ENCODE data around the gene ITPRIPL2. TPM values are rescaled to one million over a fixed set of nuclear protein-coding genes. Genes with fewer than 3 reads are reported as not detected.

The ITPRIPL2 gene
- total and polyA plus RNA-seq, 2 of the 4 experiments (the other 2 are of a cell fraction), result 9.2 to 11.1 TPM

DNA sequence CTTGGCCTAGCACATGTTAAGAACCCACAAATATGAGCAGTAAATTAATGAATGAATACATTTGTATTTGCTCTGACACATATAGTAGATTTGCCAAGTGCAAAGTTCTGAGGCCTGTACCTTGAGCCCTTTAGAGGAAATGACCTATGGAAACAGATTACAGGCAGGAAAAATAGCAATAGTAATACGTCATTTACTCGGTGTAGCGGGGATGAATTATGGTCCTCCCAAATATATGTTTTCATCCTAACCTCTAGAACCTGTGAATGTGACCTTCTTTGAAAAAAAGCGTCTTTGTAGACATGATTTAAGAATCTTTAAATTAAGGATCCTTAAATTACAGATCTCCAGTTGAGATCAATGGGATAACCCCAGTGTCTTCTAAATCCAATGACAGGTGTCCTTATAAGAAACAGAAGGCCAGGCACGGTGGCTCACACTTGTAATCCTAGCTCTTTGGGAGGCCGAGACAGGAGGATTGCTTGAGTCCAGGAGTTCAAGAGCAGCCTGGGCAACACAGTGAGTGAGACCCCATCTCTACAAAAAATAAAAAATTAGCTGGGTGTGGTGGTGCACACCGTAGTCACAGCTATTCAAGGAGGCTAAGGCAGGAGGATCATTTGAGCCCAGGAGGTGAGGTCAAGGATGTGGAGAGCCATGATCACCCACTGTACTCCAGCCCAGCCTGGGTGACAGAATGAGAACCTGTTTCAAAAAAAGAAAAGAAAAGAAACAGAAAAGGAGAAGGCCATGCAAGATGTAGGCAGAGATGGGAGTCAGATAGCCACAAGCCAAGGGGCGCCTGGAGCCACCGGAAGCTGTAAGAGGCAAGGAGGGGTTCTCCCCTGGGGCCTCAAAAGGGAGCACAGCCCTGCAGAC, 5.1 kb upstream of the ITPRIPL2 start:
- Histone ChIP-seq H2AFZ (replicated peaks; ENCODE audit: low read length, poor library complexity) (no peak overlapping the region), H3K18ac (ENCODE audit: low read depth, low read length) (no peak overlapping the region), H3K79me1 (ENCODE audit: low read depth in 1 of 2, low read length in 2 of 2) (peaks cover 0 to 15% of the 10 kb centered on the region in 2 experiments; a peak in 1 of 4 replicates), H2AK9ac (replicated peaks; ENCODE audit: low read depth, low read length, poor library complexity) (no peak overlapping the region), H3K9me1 (ENCODE audit: insufficient read depth, low read length) (peaks cover 11% of the 10 kb centered on the region), H3K56ac (ENCODE audit: extremely low read depth, insufficient read depth, low read length) (no peak overlapping the region), H3K4me3 (ENCODE audit: insufficient read depth, low read depth, low read length) (no peak overlapping the region), H3K27me3 (ENCODE audit: control insufficient read depth, insufficient read depth, low read length) (no peaks in the 10 kb centered on the region), H4K91ac (ENCODE audit: insufficient read depth, low read depth, low read length) (0 out of 2 replicates have a peak overlapping the region, but pooled peaks have one; percentile 15), H2BK15ac (ENCODE audit: low read depth, low read length) (no peak overlapping the region), H4K8ac (ENCODE audit: low read depth in 2 of 2, low read length in 2 of 2) (no peak overlapping the region), H3K4ac (ENCODE audit: low read depth, low read length) (0 out of 2 replicates have a peak overlapping the region, but pooled peaks have one; percentile 20), H3K9ac (ENCODE audit: low read depth, low read length) (no peak overlapping the region), H3K27ac (ENCODE audit: insufficient read depth, low read length) (no peak overlapping the region), H3K36me3 (ENCODE audit: control insufficient read depth, insufficient read depth, low read length) (no peaks in the 10 kb centered on the region), H2AK5ac (ENCODE audit: low read depth, low read length) (peak overlapping the region; percentile 35; the same call in 1 of the 2 replicates), H4K20me1 (ENCODE audit: insufficient read depth, low read length) (peaks cover 3% of the 10 kb centered on the region; the same call in 1 of the 2 replicates), H2BK5ac (ENCODE audit: low read depth, low read length, poor library complexity, severe bottlenecking) (no peak overlapping the region), H3K4me2 (ENCODE audit: low read depth, low read length) (no peak overlapping the region), H3K4me1 (ENCODE audit: control insufficient read depth, insufficient read depth, low read length) (peaks cover 12% of the 10 kb centered on the region), H3K14ac (replicated peaks; ENCODE audit: low read depth, low read length) (no peak overlapping the region), H4K5ac (ENCODE audit: low read depth, low read length) (no peak overlapping the region), H2BK120ac (ENCODE audit: low read depth, low read length) (no peak overlapping the region), H3K23ac (ENCODE audit: low read depth, low read length) (no peak overlapping the region), H3K9me3 (ENCODE audit: control insufficient read depth, insufficient read depth, low read length) (no peaks in the 10 kb centered on the region), H2BK20ac (ENCODE audit: low read depth, low read length) (peak overlapping the region; percentile 67; the same call in 1 of the 2 replicates)
- ATAC-seq (ENCODE audit: low read depth) (no peak), DNase-seq (no peak)
- intact Hi-C loops (cut with micrococcal nuclease) (no loop called here), in situ Hi-C loops (cut with MboI; ENCODE audit: low sequenced_read_pairs) (loop anchor here (25.0 kb wide), 2 partner anchors 604 to 779 kb away; partner anchors contain the start of genes GPRC5B, IQCK and KNOP1), dilution Hi-C loops (cut with HindIII; ENCODE audit: low sequenced_read_pairs, unreplicated experiment) (no loop called here)
- ChIA-PET POLR2A (ENCODE audit: unreplicated experiment) (no interaction called here), CTCF (no interaction called here)
- no CpG with 5 or more reads among the region's 9 CpGs for WGBS, 2 experiments (ENCODE audit: extremely low coverage in 2 of 2, insufficient read length in 1 of 2)
- BruUV-seq (replicated peaks), result no TSS peak
- TF ChIP-seq BHLHE40 (IDR thresholded peaks at IDR 0.05; ENCODE audit: low read depth, low read length) (no peak), SMC3 (IDR thresholded peaks at IDR 0.05; ENCODE audit: low read depth, low read length) (no peak), CTCF (conservative IDR thresholded peaks at IDR 0.05; ENCODE audit: low read depth, low read length) (no peak), MAZ (IDR thresholded peaks at IDR 0.05; ENCODE audit: borderline replicate concordance, low read depth, low read length) (no peak), MXI1 (IDR thresholded peaks at IDR 0.05; ENCODE audit: borderline replicate concordance, low read depth, low read length) (no peak), POLR2A (IDR thresholded peaks at IDR 0.05; ENCODE audit: low read depth, low read length) (no peak), MAFK (IDR thresholded peaks at IDR 0.05; ENCODE audit: low read depth, low read length) (no peak), RFX5 (IDR thresholded peaks at IDR 0.05; ENCODE audit: low read depth, low read length) (no peak), CHD1 (IDR thresholded peaks at IDR 0.05; ENCODE audit: low read depth, low read length) (no peak), FOS (IDR thresholded peaks at IDR 0.05; ENCODE audit: low read depth, low read length) (no peak), CEBPB (IDR thresholded peaks at IDR 0.05; ENCODE audit: low read depth, low read length) (no peak), NFE2L2 (IDR thresholded peaks at IDR 0.05; ENCODE audit: low read depth, low read length) (no peak), USF2 (IDR thresholded peaks at IDR 0.05; ENCODE audit: low read depth, low read length) (no peak)
- TF ChIP-seq, protein P1, sequence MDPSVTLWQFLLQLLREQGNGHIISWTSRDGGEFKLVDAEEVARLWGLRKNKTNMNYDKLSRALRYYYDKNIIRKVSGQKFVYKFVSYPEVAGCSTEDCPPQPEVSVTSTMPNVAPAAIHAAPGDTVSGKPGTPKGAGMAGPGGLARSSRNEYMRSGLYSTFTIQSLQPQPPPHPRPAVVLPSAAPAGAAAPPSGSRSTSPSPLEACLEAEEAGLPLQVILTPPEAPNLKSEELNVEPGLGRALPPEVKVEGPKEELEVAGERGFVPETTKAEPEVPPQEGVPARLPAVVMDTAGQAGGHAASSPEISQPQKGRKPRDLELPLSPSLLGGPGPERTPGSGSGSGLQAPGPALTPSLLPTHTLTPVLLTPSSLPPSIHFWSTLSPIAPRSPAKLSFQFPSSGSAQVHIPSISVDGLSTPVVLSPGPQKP (IDR thresholded peaks at IDR 0.05; ENCODE audit: borderline replicate concordance, low read depth, low read length), result no peak
